ENCODE data around the gene CNNM2. TPM values are rescaled to one million over a fixed set of nuclear protein-coding genes. Genes with fewer than 3 reads are reported as not detected.
A peak's percentile ranks its signal among the peaks of the same experiment; 100 is the strongest.

Gene CNNM2
- total RNA-seq, 1 donor: 9.4 TPM

DNA sequence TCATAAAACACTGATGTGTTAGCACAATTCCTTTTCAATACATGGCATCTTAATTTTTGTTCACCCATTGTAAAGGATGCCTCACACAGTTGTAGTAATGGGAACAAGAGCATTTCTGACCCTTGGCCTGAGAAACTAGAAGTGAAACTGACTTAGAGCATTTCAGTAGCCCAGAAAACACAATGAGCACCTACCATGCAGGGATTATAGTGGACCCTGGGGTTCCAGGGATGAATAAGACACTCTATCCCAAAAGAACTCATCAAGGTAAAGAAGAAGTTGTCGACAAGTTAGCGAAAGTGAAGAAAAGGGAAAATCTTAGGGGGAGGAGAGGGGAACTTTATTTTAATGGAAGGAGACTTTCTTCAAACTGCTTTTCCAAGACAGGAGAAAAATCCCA is 149.4 kb downstream of the CNNM2 start:
- no peak overlapping the region for H3K4me3 ChIP-seq (ENCODE audit: insufficient read depth, low read length)
- TF ChIP-seq, protein P1, sequence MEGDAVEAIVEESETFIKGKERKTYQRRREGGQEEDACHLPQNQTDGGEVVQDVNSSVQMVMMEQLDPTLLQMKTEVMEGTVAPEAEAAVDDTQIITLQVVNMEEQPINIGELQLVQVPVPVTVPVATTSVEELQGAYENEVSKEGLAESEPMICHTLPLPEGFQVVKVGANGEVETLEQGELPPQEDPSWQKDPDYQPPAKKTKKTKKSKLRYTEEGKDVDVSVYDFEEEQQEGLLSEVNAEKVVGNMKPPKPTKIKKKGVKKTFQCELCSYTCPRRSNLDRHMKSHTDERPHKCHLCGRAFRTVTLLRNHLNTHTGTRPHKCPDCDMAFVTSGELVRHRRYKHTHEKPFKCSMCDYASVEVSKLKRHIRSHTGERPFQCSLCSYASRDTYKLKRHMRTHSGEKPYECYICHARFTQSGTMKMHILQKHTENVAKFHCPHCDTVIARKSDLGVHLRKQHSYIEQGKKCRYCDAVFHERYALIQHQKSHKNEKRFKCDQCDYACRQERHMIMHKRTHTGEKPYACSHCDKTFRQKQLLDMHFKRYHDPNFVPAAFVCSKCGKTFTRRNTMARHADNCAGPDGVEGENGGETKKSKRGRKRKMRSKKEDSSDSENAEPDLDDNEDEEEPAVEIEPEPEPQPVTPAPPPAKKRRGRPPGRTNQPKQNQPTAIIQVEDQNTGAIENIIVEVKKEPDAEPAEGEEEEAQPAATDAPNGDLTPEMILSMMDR (IDR thresholded peaks at IDR 0.05; ENCODE audit: extremely low read depth, low read depth, low read length): no peak
- no peaks in the 10 kb centered on the region for H3K27me3 ChIP-seq (ENCODE audit: insufficient read depth, low read length)
- H3K36me3 ChIP-seq (ENCODE audit: insufficient read depth, low read length): no peaks in the 10 kb centered on the region
- H3K4me2 ChIP-seq (ENCODE audit: insufficient read depth, low read length): no peak overlapping the region
- H3K79me2 ChIP-seq (ENCODE audit: insufficient read depth, low read length): no peaks in the 10 kb centered on the region
- H3K9me3 ChIP-seq (ENCODE audit: low read depth, low read length): no peaks in the 10 kb centered on the region
- no peak overlapping the region for H3K27ac ChIP-seq (ENCODE audit: low read depth, low read length)
- no peaks in the 10 kb centered on the region for H4K20me1 ChIP-seq (ENCODE audit: insufficient read depth, low read length)
- DNase-seq (ENCODE audit: insufficient read length, low spot score, missing footprints): no peak
- no peak overlapping the region for H2AFZ ChIP-seq (ENCODE audit: low read length)
- H3K4me1 ChIP-seq (ENCODE audit: insufficient read depth, low read length): peaks cover 3% of the 10 kb centered on the region

GRCh38 chr10:103067956-103068355 is 149.9 kb downstream of the CNNM2 start:
- no peaks in the 10 kb centered on the region for H3K36me3 ChIP-seq (ENCODE audit: insufficient read depth, low read length)
- H3K27ac ChIP-seq (ENCODE audit: low read depth, low read length): no peak overlapping the region
- H4K20me1 ChIP-seq (ENCODE audit: insufficient read depth, low read length): no peaks in the 10 kb centered on the region
- peak; percentile 41 for DNase-seq (ENCODE audit: insufficient read length, low spot score, missing footprints)
- peaks cover 3% of the 10 kb centered on the region for H3K4me1 ChIP-seq (ENCODE audit: insufficient read depth, low read length)
- no peaks in the 10 kb centered on the region for H3K79me2 ChIP-seq (ENCODE audit: insufficient read depth, low read length)
- no peak overlapping the region for H2AFZ ChIP-seq (ENCODE audit: low read length)
- no peak overlapping the region for H3K4me3 ChIP-seq (ENCODE audit: insufficient read depth, low read length)
- H3K9me3 ChIP-seq (ENCODE audit: low read depth, low read length): no peaks in the 10 kb centered on the region
- no peak overlapping the region for H3K4me2 ChIP-seq (ENCODE audit: insufficient read depth, low read length)
- H3K27me3 ChIP-seq (ENCODE audit: insufficient read depth, low read length): no peaks in the 10 kb centered on the region
- TF ChIP-seq, protein P1 (IDR thresholded peaks at IDR 0.05; ENCODE audit: extremely low read depth, low read depth, low read length): no peak

DNA sequence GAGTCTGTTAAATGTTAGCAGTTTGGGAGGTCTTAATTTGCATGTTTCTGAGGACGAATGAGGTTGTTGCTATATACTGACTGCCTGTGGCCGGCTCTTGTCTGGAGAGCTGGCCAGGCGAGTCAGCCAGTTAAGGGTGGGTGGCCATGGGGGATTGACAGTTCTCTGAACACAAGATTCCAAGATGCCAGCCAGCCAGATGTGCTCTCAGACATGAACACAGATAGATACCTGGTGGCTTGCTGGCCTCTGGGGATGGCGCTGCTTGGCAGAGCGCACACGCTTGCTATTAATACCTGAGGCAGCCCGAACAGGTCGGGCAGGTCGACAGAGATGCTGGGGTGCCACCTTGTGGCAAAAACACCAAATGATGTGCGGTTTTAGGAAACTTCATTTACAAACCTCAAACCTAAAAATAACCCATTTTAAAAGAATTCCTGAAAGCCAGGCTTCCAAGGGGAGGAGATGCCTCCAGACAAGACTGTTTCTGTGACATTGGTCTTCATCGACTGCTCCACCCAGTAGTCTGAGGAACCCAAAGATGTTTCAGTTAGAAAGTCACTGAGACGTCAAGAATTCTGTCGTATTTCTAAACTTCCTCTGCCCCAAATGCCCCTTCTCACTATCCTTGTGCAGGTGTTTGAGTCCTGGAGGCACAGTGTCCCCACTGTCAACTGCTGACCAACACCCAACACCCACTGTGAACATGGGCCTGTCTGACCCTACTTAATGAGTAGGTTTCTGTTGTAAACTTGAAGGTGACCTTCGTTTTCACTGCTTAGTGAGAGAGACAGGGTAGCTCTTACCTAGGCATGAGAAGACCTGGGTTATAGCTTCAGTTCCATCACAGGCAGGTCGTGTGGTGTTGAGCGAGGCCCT is 151.6 kb downstream of the CNNM2 start:
- no peak overlapping the region for H2AFZ ChIP-seq (ENCODE audit: low read length)
- H3K36me3 ChIP-seq (ENCODE audit: insufficient read depth, low read length): no peaks in the 10 kb centered on the region
- peaks cover 3% of the 10 kb centered on the region for H3K4me1 ChIP-seq (ENCODE audit: insufficient read depth, low read length)
- no peaks in the 10 kb centered on the region for H4K20me1 ChIP-seq (ENCODE audit: insufficient read depth, low read length)
- no peaks in the 10 kb centered on the region for H3K9me3 ChIP-seq (ENCODE audit: low read depth, low read length)
- peak; percentile 80 for DNase-seq (ENCODE audit: insufficient read length, low spot score, missing footprints)
- H3K27ac ChIP-seq (ENCODE audit: low read depth, low read length): no peak overlapping the region
- TF ChIP-seq, protein P1 (IDR thresholded peaks at IDR 0.05; ENCODE audit: extremely low read depth, low read depth, low read length): peak; percentile 72
- no peaks in the 10 kb centered on the region for H3K79me2 ChIP-seq (ENCODE audit: insufficient read depth, low read length)
- H3K4me2 ChIP-seq (ENCODE audit: insufficient read depth, low read length): no peak overlapping the region
- H3K4me3 ChIP-seq (ENCODE audit: insufficient read depth, low read length): no peak overlapping the region
- H3K27me3 ChIP-seq (ENCODE audit: insufficient read depth, low read length): no peaks in the 10 kb centered on the region

- TF ChIP-seq, protein P1 (IDR thresholded peaks at IDR 0.05; ENCODE audit: extremely low read depth, low read depth, low read length): no peak
- H3K4me2 ChIP-seq (ENCODE audit: insufficient read depth, low read length): no peak overlapping the region
These were observed 154.2 kb downstream of the CNNM2 start for GRCh38 chr10:103072276-103072675.

More at GRCh38 chr10:103072276-103072675, 154.2 kb downstream of the CNNM2 start:
- Histone ChIP-seq H3K4me1 (ENCODE audit: insufficient read depth, low read length) (peaks cover 3% of the 10 kb centered on the region), H3K27me3 (ENCODE audit: insufficient read depth, low read length) (no peaks in the 10 kb centered on the region), H4K20me1 (ENCODE audit: insufficient read depth, low read length) (no peaks in the 10 kb centered on the region), H3K27ac (ENCODE audit: low read depth, low read length) (no peak overlapping the region), H3K79me2 (ENCODE audit: insufficient read depth, low read length) (no peaks in the 10 kb centered on the region), H3K36me3 (ENCODE audit: insufficient read depth, low read length) (no peaks in the 10 kb centered on the region), H3K9me3 (ENCODE audit: low read depth, low read length) (no peaks in the 10 kb centered on the region), H3K4me3 (ENCODE audit: insufficient read depth, low read length) (no peak overlapping the region), H2AFZ (ENCODE audit: low read length) (no peak overlapping the region)
- no peak for DNase-seq (ENCODE audit: insufficient read length, low spot score, missing footprints)

Measured in osteoblast (primary cell).